Mononuclear cell (primary cell): ENCODE measurements around the gene TUBA3C. TPM values are rescaled to one million over a fixed set of nuclear protein-coding genes. Genes with fewer than 3 reads are reported as not detected.

Experiments
- H3K27me3 ChIP-seq: 2 replicates; pipeline ENCODE4 v1.6.0; 2011; ENCODE audit warnings: low read length, control low read depth; ENCODE audit not compliant: insufficient read depth
- H3K4me1 ChIP-seq: 2 replicates; pipeline ENCODE4 v1.5.1; 2011; ENCODE audit warnings: mild to moderate bottlenecking, low read length, control low read depth; ENCODE audit not compliant: insufficient read depth
- H3K4me3 ChIP-seq: 2 replicates; pipeline ENCODE4 v1.5.1; 2011; ENCODE audit warnings: mild to moderate bottlenecking, low read length, moderate library complexity
- H3K9me3 ChIP-seq: 2 replicates; pipeline ENCODE4 v1.5.1; 2011; ENCODE audit warnings: low read depth, mild to moderate bottlenecking, control low read depth, low read length
- total RNA-seq: library from RNA; depleted of rRNA; stranded (reverse); fragments of >200 nt; gene quantifications from one replicate; pipeline ENCODE4 v1.2.3, GENCODE V29; 2012

The TUBA3C gene
- total RNA-seq, 1 donor, result not detected

DNA sequence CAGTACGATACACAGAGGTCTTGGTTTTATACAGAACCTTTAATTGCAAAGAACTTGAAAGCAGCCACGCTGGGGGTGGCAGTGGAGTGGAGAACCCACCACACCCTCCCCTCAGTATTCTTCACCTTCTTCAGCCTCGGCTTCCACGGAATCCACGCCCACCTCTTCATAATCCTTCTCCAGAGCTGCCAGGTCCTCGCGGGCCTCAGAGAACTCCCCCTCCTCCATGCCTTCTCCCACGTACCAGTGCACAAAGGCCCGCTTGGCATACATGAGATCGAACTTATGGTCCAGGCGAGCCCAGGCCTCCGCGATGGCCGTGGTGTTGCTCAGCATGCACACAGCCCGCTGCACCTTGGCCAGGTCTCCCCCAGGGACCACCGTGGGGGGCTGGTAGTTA lies 7.9 kb downstream of the TUBA3C start:
- Histone ChIP-seq H3K4me3 (no peak overlapping the region), H3K27me3 (no peaks in the 10 kb centered on the region), H3K4me1 (no peaks in the 10 kb centered on the region), H3K9me3 (no peaks in the 10 kb centered on the region)

DNA sequence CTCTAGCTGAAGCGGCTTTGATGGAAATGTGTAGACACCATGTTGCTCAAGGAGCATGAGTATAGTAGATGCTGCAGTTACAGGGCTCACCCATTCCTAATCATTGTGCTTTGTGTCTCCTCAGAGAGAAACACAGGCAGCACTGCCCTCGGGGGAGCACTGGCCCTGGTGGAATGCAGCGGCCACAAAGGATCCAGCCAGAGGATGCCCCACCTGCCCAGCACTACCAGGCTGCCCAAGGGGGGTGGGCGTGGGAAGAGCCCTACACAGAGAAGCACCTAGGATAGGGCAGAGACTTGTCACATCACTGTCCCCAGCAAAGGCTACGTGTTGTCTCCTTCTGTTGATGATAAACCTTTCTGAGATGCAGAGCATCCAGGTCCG lies 9.0 kb downstream of the TUBA3C start:
- H3K4me1 ChIP-seq, result no peaks in the 10 kb centered on the region
- H3K9me3 ChIP-seq, result no peaks in the 10 kb centered on the region
- no peaks in the 10 kb centered on the region for H3K27me3 ChIP-seq
- no peak overlapping the region for H3K4me3 ChIP-seq

GRCh38 chr13:19172007-19172646 lies 9.5 kb downstream of the TUBA3C start:
- H3K4me1 ChIP-seq, result no peaks in the 10 kb centered on the region
- no peaks in the 10 kb centered on the region for H3K27me3 ChIP-seq
- H3K9me3 ChIP-seq, result no peaks in the 10 kb centered on the region
- H3K4me3 ChIP-seq, result no peak overlapping the region

- Histone ChIP-seq H3K27me3 (no peaks in the 10 kb centered on the region), H3K9me3 (no peaks in the 10 kb centered on the region), H3K4me3 (no peak overlapping the region), H3K4me1 (no peaks in the 10 kb centered on the region)
These were observed 10.1 kb downstream of the TUBA3C start for GRCh38 chr13:19171563-19171962.

GRCh38 chr13:19169991-19170390 lies 11.6 kb downstream of the TUBA3C start:
- H3K27me3 ChIP-seq, result no peaks in the 10 kb centered on the region
- no peak overlapping the region for H3K4me3 ChIP-seq
- no peaks in the 10 kb centered on the region for H3K9me3 ChIP-seq

DNA sequence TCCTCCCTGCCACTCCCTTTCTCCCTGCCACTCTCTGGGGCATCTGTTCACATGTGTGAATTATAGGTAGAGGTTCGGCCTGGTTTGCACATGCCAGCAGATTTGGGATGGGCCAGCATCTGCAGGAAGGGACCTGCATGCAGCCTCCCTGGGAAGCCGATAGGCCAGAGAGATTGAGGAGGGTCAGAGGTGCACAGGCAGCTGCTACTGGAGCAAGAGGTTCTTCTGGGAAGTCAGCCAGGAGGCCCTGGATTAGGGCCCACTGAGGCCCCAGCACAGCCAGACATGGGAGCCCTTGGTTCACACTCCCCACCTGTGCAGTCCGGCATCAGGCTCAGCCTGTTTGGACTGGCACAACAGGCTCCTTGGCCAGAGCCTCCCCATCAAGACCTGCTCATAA lies 12.1 kb downstream of the TUBA3C start:
- Histone ChIP-seq H3K4me3 (no peak overlapping the region), H3K27me3 (no peaks in the 10 kb centered on the region), H3K9me3 (no peaks in the 10 kb centered on the region), H3K4me1 (no peaks in the 10 kb centered on the region)

More at GRCh38 chr13:19169991-19170390, 11.6 kb downstream of the TUBA3C start:
- H3K4me1 ChIP-seq, result no peaks in the 10 kb centered on the region

GRCh38 chr13:19161308-19161707 lies 20.3 kb downstream of the TUBA3C start:
- no peaks in the 10 kb centered on the region for H3K9me3 ChIP-seq
- H3K27me3 ChIP-seq, result no peaks in the 10 kb centered on the region
- no peak overlapping the region for H3K4me3 ChIP-seq
- H3K4me1 ChIP-seq, result no peaks in the 10 kb centered on the region

GRCh38 chr13:19159761-19160420 lies 21.7 kb downstream of the TUBA3C start:
- Histone ChIP-seq H3K9me3 (no peaks in the 10 kb centered on the region), H3K27me3 (no peaks in the 10 kb centered on the region), H3K4me1 (no peaks in the 10 kb centered on the region), H3K4me3 (no peak overlapping the region)

DNA sequence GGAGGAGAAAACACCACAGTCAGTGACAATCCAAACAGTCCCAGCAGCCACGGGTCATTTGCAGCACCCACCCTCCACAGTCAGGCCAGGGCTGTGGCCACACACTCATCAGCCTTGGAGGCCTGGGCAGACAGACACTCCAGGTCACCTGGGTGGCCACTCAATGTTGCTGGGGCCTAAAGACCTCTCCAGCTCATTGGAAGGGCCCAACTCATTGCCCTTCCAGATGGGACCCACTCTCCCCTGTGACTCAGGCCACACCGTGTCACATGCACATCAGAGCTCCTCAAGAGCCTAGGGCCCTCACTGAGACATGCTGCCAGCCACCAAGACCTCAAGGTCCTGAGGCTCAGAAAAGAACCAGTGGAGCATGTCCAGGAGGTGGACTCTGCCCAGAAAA lies 22.4 kb downstream of the TUBA3C start:
- no peaks in the 10 kb centered on the region for H3K9me3 ChIP-seq
- no peaks in the 10 kb centered on the region for H3K4me1 ChIP-seq
- no peak overlapping the region for H3K4me3 ChIP-seq
- H3K27me3 ChIP-seq, result no peaks in the 10 kb centered on the region

- H3K27me3 ChIP-seq, result no peaks in the 10 kb centered on the region
- no peak overlapping the region for H3K4me3 ChIP-seq
- H3K9me3 ChIP-seq, result no peaks in the 10 kb centered on the region
- H3K4me1 ChIP-seq, result no peaks in the 10 kb centered on the region
These were observed 23.0 kb downstream of the TUBA3C start for GRCh38 chr13:19158526-19159174.

DNA sequence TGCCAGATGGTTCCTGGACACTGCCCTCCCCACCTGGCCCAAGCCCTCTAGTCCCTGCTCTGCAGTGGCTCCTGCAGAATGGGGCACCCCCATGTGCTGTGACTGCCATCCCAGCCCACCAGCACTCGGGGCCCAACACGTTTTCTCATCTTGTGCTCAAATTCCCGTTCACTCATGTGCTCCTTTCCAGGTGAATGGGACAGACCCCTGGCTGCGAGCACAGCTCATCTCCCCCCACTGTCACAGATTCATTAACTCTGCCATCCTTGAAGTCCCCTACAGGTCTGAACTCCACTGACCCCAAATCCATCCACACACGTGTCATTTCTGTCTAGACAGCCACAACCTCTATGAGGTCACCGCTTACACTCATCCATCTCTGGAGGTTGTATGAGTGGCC lies 23.6 kb downstream of the TUBA3C start:
- Histone ChIP-seq H3K27me3 (no peaks in the 10 kb centered on the region), H3K4me1 (no peaks in the 10 kb centered on the region), H3K9me3 (no peaks in the 10 kb centered on the region), H3K4me3 (no peak overlapping the region)

- Histone ChIP-seq H3K27me3 (no peaks in the 10 kb centered on the region), H3K9me3 (no peaks in the 10 kb centered on the region), H3K4me3 (no peak overlapping the region), H3K4me1 (no peaks in the 10 kb centered on the region)
These were observed 24.2 kb downstream of the TUBA3C start for GRCh38 chr13:19157461-19157860.

GRCh38 chr13:19156013-19156825 lies 25.4 kb downstream of the TUBA3C start:
- Histone ChIP-seq H3K27me3 (no peaks in the 10 kb centered on the region), H3K9me3 (no peaks in the 10 kb centered on the region), H3K4me3 (no peak overlapping the region), H3K4me1 (no peaks in the 10 kb centered on the region)

DNA sequence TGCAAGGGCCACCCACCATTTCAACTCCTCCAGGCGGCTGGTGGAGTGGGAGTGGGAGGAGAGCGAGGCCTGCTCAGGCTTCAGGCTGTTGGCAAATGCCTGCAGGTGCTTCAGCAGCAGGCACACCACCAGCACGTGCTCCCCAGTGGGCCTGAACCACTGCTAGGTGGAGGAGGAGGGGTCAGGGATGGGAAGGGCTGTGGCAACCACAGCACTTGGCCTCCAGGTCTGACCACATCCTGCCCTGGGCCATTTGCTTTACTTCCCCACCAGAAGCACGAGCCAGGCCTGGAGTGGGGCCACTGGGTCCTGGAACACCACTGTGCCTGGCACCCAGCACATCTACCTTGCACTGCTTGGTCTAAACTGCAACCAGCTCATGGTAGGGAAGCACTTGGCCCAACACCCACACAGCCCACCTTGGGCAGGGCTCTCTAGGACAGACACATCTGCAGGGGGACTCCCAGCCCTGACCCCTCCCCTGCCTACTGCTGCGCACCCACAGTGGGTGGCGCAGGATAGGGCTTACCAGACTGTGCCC lies 26.2 kb downstream of the TUBA3C start:
- no peaks in the 10 kb centered on the region for H3K9me3 ChIP-seq
- no peak overlapping the region for H3K4me3 ChIP-seq
- H3K27me3 ChIP-seq, result no peaks in the 10 kb centered on the region
- H3K4me1 ChIP-seq, result no peaks in the 10 kb centered on the region

GRCh38 chr13:19154843-19155242 lies 26.8 kb downstream of the TUBA3C start:
- H3K9me3 ChIP-seq, result no peaks in the 10 kb centered on the region
- H3K27me3 ChIP-seq, result no peaks in the 10 kb centered on the region
- H3K4me1 ChIP-seq, result no peaks in the 10 kb centered on the region
- no peak overlapping the region for H3K4me3 ChIP-seq
